Cardiac muscle cell (in vitro differentiated cells and primary cell): Measurements from ENCODE around the gene LARGE1. TPM values are rescaled to one million over a fixed set of nuclear protein-coding genes. Genes with fewer than 3 reads are reported as not detected.

Source experiments
- DNase-seq, 2 donors: peaks; one replicate each; pipeline versions ENCODE4 v3.0.0 to v3.0.0-alpha.2; 2010 to 2017; ENCODE audit warnings: low read depth in 1 of 2, low spot score in 1 of 2
- H3K27ac ChIP-seq: fragments of 200-600 bp; sonication (generic); 2 replicates; pipeline ENCODE4 v1.5.1; 2016
- H3K27me3 ChIP-seq: fragments of 200-600 bp; sonication (generic); 2 replicates; pipeline ENCODE4 v1.6.0; 2016; ENCODE audit warnings: control low read depth
- H3K36me3 ChIP-seq: fragments of 200-600 bp; sonication (generic); 2 replicates; pipeline ENCODE4 v1.5.1; 2016; ENCODE audit warnings: control low read depth
- H3K4me1 ChIP-seq: fragments of 200-600 bp; sonication (generic); 2 replicates; pipeline ENCODE4 v1.8.1; 2017; ENCODE audit warnings: low read depth, mild to moderate bottlenecking, mixed run types
- H3K4me3 ChIP-seq: fragments of 200-600 bp; sonication (generic); 2 replicates; pipeline ENCODE4 v1.5.1; 2016; ENCODE audit warnings: mild to moderate bottlenecking
- H3K9me3 ChIP-seq: fragments of 200-600 bp; sonication (generic); 2 replicates; pipeline ENCODE4 v1.5.1; 2017; ENCODE audit warnings: low read depth, mild to moderate bottlenecking, control low read depth
- polyA plus RNA-seq: library from polyadenylated mRNA; unstranded; fragments of >200 nt; fragmentation: Nextera tagmentation; extraction: Ambion mirVana; gene quantifications from 2 replicates; pipeline ENCODE4 v1.2.1, GENCODE V29; 2016
- total RNA-seq: library from RNA; depleted of rRNA; stranded (reverse); fragments of >200 nt; gene quantifications from 2 replicates; pipeline ENCODE4 v1.2.3, GENCODE V29; 2016
- TF ChIP-seq, protein P1 (sequence below): IDR thresholded peaks from 2 replicates; pipeline ENCODE4 v1.5.1; 2012; ENCODE audit warnings: low read depth, mild to moderate bottlenecking, low read length

The LARGE1 gene
- total and polyA plus RNA-seq, 2 experiments from 2014 or later = 18.4 to 34.3 TPM

DNA sequence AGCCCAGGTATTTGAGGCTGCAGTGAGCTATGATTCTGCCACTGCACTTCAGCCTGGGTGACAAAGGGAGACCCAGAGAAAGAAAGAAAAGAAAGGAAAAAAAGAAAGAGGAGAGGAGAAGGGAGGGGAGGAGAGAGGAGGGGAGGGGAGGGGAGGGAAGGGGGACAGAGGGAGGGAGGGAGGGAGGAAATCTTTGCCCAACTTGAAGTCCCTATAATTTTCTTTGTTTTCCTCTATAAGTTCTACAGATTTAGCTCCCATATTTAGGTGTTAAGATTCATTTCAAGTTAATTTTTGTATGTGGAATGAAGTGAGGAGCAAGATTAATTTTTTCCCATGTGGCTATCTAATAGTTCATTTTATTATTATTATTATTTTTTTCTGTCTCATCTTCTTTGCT lies 328.3 kb downstream of the LARGE1 start:
- Histone ChIP-seq H3K4me1 (no peaks in the 10 kb centered on the region), H3K27ac (no peak overlapping the region), H3K9me3 (no peaks in the 10 kb centered on the region), H3K4me3 (no peak overlapping the region), H3K36me3 (no peaks in the 10 kb centered on the region), H3K27me3 (no peaks in the 10 kb centered on the region)
- TF ChIP-seq, protein P1, sequence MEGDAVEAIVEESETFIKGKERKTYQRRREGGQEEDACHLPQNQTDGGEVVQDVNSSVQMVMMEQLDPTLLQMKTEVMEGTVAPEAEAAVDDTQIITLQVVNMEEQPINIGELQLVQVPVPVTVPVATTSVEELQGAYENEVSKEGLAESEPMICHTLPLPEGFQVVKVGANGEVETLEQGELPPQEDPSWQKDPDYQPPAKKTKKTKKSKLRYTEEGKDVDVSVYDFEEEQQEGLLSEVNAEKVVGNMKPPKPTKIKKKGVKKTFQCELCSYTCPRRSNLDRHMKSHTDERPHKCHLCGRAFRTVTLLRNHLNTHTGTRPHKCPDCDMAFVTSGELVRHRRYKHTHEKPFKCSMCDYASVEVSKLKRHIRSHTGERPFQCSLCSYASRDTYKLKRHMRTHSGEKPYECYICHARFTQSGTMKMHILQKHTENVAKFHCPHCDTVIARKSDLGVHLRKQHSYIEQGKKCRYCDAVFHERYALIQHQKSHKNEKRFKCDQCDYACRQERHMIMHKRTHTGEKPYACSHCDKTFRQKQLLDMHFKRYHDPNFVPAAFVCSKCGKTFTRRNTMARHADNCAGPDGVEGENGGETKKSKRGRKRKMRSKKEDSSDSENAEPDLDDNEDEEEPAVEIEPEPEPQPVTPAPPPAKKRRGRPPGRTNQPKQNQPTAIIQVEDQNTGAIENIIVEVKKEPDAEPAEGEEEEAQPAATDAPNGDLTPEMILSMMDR = no peak
- no peak for DNase-seq

GRCh38 chr22:33589297-33589696 lies 331.0 kb downstream of the LARGE1 start:
- Histone ChIP-seq H3K27me3 (no peaks in the 10 kb centered on the region), H3K4me3 (no peak overlapping the region), H3K4me1 (no peaks in the 10 kb centered on the region), H3K27ac (no peak overlapping the region), H3K36me3 (no peaks in the 10 kb centered on the region), H3K9me3 (no peaks in the 10 kb centered on the region)
- no peak for DNase-seq
- TF ChIP-seq, protein P1 = no peak

DNA sequence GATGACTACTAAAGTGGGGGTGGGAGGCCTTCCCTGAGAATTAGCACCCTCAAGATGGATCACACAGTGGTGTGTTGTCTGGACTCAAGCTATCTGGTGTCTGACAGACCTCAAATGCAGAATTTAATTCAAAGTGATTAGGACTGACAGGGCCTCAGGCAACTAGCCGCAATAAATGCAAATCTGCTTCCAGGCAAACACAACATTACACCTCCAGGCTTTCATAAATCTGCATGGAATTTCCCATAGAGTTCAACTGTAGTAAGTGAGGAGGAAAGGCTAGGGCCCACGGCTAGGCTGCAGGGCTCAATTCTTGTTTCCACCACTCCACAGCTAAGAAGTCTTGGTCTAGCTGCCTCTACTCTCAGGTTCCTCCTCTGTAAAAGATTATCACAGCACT lies 331.4 kb downstream of the LARGE1 start:
- Histone ChIP-seq H3K9me3 (no peaks in the 10 kb centered on the region), H3K36me3 (no peaks in the 10 kb centered on the region), H3K4me1 (no peaks in the 10 kb centered on the region), H3K27ac (no peak overlapping the region), H3K4me3 (no peak overlapping the region), H3K27me3 (no peaks in the 10 kb centered on the region)
- no peak for DNase-seq
- TF ChIP-seq, protein P1 = no peak

DNA sequence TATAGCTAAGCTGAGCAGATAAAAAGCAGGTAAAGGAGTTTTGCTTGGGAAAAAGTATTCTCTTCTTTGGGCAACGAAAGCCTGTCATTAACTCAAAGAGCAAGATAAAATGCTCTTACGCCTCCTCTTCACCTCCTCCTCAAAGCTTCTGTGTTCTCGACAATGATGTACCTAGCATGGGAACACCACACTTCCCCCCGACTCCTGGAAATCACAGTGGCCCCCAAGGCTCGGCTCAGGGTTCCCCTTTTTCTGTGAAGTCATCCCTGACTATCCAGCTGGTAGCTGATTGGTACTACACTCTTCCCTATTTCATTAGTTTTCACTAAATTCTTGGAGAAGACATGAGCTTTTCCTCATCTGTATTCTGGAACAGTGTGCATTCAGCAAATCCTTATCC lies 336.1 kb downstream of the LARGE1 start:
- no peaks in the 10 kb centered on the region for H3K4me1 ChIP-seq
- H3K4me3 ChIP-seq = no peak overlapping the region
- TF ChIP-seq, protein P1 = no peak
- H3K27me3 ChIP-seq = no peaks in the 10 kb centered on the region
- no peak overlapping the region for H3K27ac ChIP-seq
- no peaks in the 10 kb centered on the region for H3K36me3 ChIP-seq
- no peaks in the 10 kb centered on the region for H3K9me3 ChIP-seq
- no peak for DNase-seq

DNA sequence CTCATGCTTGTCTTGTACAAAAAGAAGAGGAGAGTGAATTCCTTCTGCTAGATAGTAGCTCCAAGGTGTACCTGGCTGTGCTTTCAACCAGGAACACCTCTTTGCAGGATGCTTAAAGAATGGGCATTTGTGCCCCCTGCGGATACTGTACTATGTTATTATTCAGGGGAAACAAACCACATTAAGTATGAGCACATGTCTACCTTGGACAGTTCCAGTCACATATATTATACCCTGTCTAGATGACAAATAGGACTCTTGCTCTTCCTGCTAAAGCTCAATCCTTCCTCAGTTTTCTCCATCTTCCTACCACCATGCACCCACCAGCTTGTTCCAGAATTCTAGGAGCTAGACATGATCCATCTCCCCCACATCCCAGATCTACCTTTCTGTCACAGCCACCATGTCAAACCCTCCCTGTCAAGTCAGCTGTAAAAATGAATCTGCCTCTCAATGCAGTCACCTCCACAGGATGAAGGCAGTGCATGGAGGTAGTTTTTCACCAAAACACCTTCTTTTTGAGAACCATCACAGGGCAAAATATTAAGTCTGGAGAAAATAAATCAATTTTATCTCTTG lies 337.4 kb downstream of the LARGE1 start:
- Histone ChIP-seq H3K4me1 (peaks cover 10% of the 10 kb centered on the region), H3K27ac (no peak overlapping the region), H3K27me3 (no peaks in the 10 kb centered on the region), H3K9me3 (no peaks in the 10 kb centered on the region), H3K36me3 (no peaks in the 10 kb centered on the region), H3K4me3 (no peak overlapping the region)
- no peak for DNase-seq
- TF ChIP-seq, protein P1 = no peak
